Testis (tissue), 3 donors: ENCODE measurements around the gene ZPLD1. TPM values are rescaled to one million over a fixed set of nuclear protein-coding genes. Genes with fewer than 3 reads are reported as not detected.

Experiments used
- DNase-seq: peaks from one replicate; pipeline ENCODE4 v3.0.0-alpha.2; 2019
- H3K27ac ChIP-seq, 2 donors: fragments of 200-600 bp; sonication (generic); one replicate each; pipeline ENCODE4 v1.5.1; 2019
- H3K27me3 ChIP-seq: fragments of 200-600 bp; sonication (generic); one replicate; pipeline ENCODE4 v1.5.1; 2019
- H3K36me3 ChIP-seq: fragments of 200-600 bp; sonication (generic); one replicate; pipeline ENCODE4 v1.5.1; 2017; ENCODE audit warnings: low read depth; ENCODE audit errors: missing control alignments
- H3K4me1 ChIP-seq: fragments of 200-600 bp; sonication (generic); one replicate; pipeline ENCODE4 v1.5.1; 2019
- H3K4me3 ChIP-seq, 2 donors: fragments of 200-600 bp; sonication (generic); one replicate each; pipeline ENCODE4 v1.5.1; 2017 to 2019
- H3K9me3 ChIP-seq: fragments of 200-600 bp; sonication (generic); one replicate; pipeline ENCODE4 v1.5.1; 2017
- POLR2A ChIP-seq: fragments of 450-650 bp; IDR thresholded peaks from one replicate; pipeline ENCODE4 v1.6.1; 2017; ENCODE audit warnings: antibody characterized with exemption, mild to moderate bottlenecking, moderate library complexity
- WGBS, 2 donors: methylation state at CpG; one replicate each; pipeline ENCODE4 v1.1.5; 2018; 5-methylcytosine and 5-hydroxymethylcytosine counted together
- intact Hi-C: fragments of 100-400 bp; cut with DNase I; formaldehyde crosslinking; loops from one replicate; pipeline ENCODE4 v1.15.1; 2023; ENCODE audit warnings: low total_unique reads
- polyA plus RNA-seq: library from polyadenylated mRNA; stranded (reverse); fragments of 350-450 nt; fragmentation: Illumina TruSeq; extraction: RNeasy Lipid Tissue Mini Kit (QIAGEN cat#74804); gene quantifications from one replicate; pipeline ENCODE4 v1.2.3, GENCODE V29; 2014; ENCODE audit warnings: low read depth, low replicate concordance; ENCODE audit not compliant: insufficient read depth
- total RNA-seq, 2 donors: library from RNA; depleted of rRNA; stranded (reverse); fragments of >200 nt; gene quantifications; one replicate each; pipeline ENCODE4 v1.2.3, GENCODE V29; 2016
- TF ChIP-seq, protein P1 (sequence below), 3 experiments: fragments of 450-650 bp in 2 of 3; fragments of 200-600 bp in 1 of 3; sonication (generic) in 1 of 3; IDR thresholded peaks; one replicate each; pipeline ENCODE4 v1.5.1; 2016 to 2019; ENCODE audit warnings: antibody characterized with exemption in 3 of 3, mild to moderate bottlenecking in 2 of 3, moderate library complexity in 1 of 3

Gene ZPLD1
- total and polyA plus RNA-seq, 3 donors from 2014 or later: 0.44 to 0.74 (median 0.55) TPM

- H3K27me3 ChIP-seq: no peaks in the 10 kb centered on the region
- DNase-seq: no peak
- 41 to 44% methylated on average over 2 of the region's 2 CpGs for WGBS, 2 donors
- H3K4me3 ChIP-seq: no peak overlapping the region
- TF ChIP-seq POLR2A: no peak
- TF ChIP-seq, protein P1, sequence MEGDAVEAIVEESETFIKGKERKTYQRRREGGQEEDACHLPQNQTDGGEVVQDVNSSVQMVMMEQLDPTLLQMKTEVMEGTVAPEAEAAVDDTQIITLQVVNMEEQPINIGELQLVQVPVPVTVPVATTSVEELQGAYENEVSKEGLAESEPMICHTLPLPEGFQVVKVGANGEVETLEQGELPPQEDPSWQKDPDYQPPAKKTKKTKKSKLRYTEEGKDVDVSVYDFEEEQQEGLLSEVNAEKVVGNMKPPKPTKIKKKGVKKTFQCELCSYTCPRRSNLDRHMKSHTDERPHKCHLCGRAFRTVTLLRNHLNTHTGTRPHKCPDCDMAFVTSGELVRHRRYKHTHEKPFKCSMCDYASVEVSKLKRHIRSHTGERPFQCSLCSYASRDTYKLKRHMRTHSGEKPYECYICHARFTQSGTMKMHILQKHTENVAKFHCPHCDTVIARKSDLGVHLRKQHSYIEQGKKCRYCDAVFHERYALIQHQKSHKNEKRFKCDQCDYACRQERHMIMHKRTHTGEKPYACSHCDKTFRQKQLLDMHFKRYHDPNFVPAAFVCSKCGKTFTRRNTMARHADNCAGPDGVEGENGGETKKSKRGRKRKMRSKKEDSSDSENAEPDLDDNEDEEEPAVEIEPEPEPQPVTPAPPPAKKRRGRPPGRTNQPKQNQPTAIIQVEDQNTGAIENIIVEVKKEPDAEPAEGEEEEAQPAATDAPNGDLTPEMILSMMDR (IDR thresholded peaks at IDR 0.05): no peak
- intact Hi-C loops: no loop called here
- H3K4me1 ChIP-seq: no peaks in the 10 kb centered on the region
- H3K36me3 ChIP-seq: no peaks in the 10 kb centered on the region
- H3K27ac ChIP-seq: no peak overlapping the region
- no peaks in the 10 kb centered on the region for H3K9me3 ChIP-seq
Observed at GRCh38 chr3:102415553-102415952, 19.3 kb upstream of the ZPLD1 start.

DNA sequence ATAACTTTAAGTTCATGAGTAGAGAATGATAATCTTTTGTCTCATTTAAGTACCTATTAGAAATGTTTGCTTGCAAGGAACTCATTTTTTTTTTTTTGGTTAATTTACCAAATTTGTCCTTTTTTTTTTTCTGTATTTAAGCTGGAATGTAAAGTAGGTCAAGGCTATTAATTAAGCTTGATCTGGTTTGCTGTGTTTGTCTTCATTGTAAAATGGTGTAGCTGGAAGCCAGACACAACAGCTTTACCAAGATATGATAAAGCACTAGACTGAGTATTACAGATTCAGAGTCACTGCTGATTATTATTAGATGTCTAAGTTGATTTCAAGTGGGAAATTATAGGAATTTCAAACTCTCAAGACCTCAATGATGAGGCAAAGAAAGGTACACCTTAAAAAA is 15.0 kb upstream of the ZPLD1 start:
- no peak overlapping the region for H3K4me3 ChIP-seq
- no peaks in the 10 kb centered on the region for H3K9me3 ChIP-seq
- no peak overlapping the region for H3K27ac ChIP-seq
- DNase-seq: no peak
- no peaks in the 10 kb centered on the region for H3K36me3 ChIP-seq
- intact Hi-C loops: no loop called here
- H3K27me3 ChIP-seq: no peaks in the 10 kb centered on the region
- no peak for TF ChIP-seq POLR2A
- TF ChIP-seq, protein P1 (IDR thresholded peaks at IDR 0.05): no peak
- no peaks in the 10 kb centered on the region for H3K4me1 ChIP-seq

GRCh38 chr3:102441832-102442231 is 7.0 kb downstream of the ZPLD1 start:
- no peaks in the 10 kb centered on the region for H3K4me1 ChIP-seq
- H3K4me3 ChIP-seq: no peak overlapping the region
- H3K9me3 ChIP-seq: no peaks in the 10 kb centered on the region
- H3K36me3 ChIP-seq: no peaks in the 10 kb centered on the region
- 79 to 92% methylated on average over 1 of the region's 1 CpG for WGBS, 2 donors
- DNase-seq: no peak
- H3K27me3 ChIP-seq: no peaks in the 10 kb centered on the region
- TF ChIP-seq, protein P1 (IDR thresholded peaks at IDR 0.05): no peak
- TF ChIP-seq POLR2A: no peak
- H3K27ac ChIP-seq: no peak overlapping the region
- intact Hi-C loops: no loop called here

GRCh38 chr3:102443021-102443420 is 8.2 kb downstream of the ZPLD1 start:
- no peaks in the 10 kb centered on the region for H3K36me3 ChIP-seq
- intact Hi-C loops: no loop called here
- H3K27me3 ChIP-seq: no peaks in the 10 kb centered on the region
- DNase-seq: no peak
- H3K9me3 ChIP-seq: no peaks in the 10 kb centered on the region
- TF ChIP-seq, protein P1 (IDR thresholded peaks at IDR 0.05): no peak
- no peak for TF ChIP-seq POLR2A
- H3K4me1 ChIP-seq: no peaks in the 10 kb centered on the region
- no peak overlapping the region for H3K4me3 ChIP-seq
- no peak overlapping the region for H3K27ac ChIP-seq
- 90 to 96% methylated on average over 2 of the region's 2 CpGs for WGBS, 2 donors

- Histone ChIP-seq H3K4me1 (no peaks in the 10 kb centered on the region), H3K27ac (no peak overlapping the region), H3K36me3 (no peaks in the 10 kb centered on the region), H3K4me3 (no peak overlapping the region), H3K9me3 (no peaks in the 10 kb centered on the region), H3K27me3 (no peaks in the 10 kb centered on the region)
- intact Hi-C loops: no loop called here
- 50 to 57% methylated on average over 2 of the region's 2 CpGs for WGBS, 2 donors
- no peak for DNase-seq
- TF ChIP-seq, protein P1 (IDR thresholded peaks at IDR 0.05): no peak
- TF ChIP-seq POLR2A: no peak
Observed at GRCh38 chr3:102444101-102444500, 9.3 kb downstream of the ZPLD1 start.
